ENCODE measurements around the gene PRKCQ. TPM values are rescaled to one million over a fixed set of nuclear protein-coding genes. Genes with fewer than 3 reads are reported as not detected.
A peak's percentile ranks its signal among the peaks of the same experiment; 100 is the strongest.

The PRKCQ gene
- total and polyA plus RNA-seq, 2 of the 8 experiments (the other 6 are each of a cell fraction or from before 2014, with no cell fraction given): 9.1 to 22.6 TPM

GRCh38 chr10:6498771-6499170 lies 81.3 kb downstream of the PRKCQ start:
- H3K79me2 ChIP-seq (ENCODE audit: control insufficient read depth in 1 of 2, insufficient read depth in 2 of 2, low read length in 2 of 2): no peaks in the 10 kb centered on the region
- H3K27me3 ChIP-seq (replicated peaks in 1 of 4; ENCODE audit: control insufficient read depth in 3 of 4, extremely low read depth in 1 of 4, insufficient read depth in 3 of 4, low read length in 3 of 4): no peaks in the 10 kb centered on the region
- H2AFZ ChIP-seq (ENCODE audit: low read length): no peak overlapping the region
- no peak overlapping the region for H2BK120ac ChIP-seq (replicated peaks; ENCODE audit: low read depth, low read length)
- H4K20me1 ChIP-seq (replicated peaks in 1 of 2; ENCODE audit: control insufficient read depth in 1 of 2, insufficient read depth in 2 of 2, low read length in 2 of 2): no peaks in the 10 kb centered on the region
- H2AK5ac ChIP-seq (ENCODE audit: low read depth, low read length): no peak overlapping the region
- H2BK20ac ChIP-seq (ENCODE audit: low read length): no peak overlapping the region
- TF ChIP-seq JUND (IDR thresholded peaks at IDR 0.05; ENCODE audit: low read length) (no peak), KDM4A (IDR thresholded peaks at IDR 0.05; ENCODE audit: low read depth, low read length, severe bottlenecking) (no peak)
- no peak overlapping the region for H3K23ac ChIP-seq (ENCODE audit: insufficient read length)
- no peaks in the 10 kb centered on the region for H3K9me3 ChIP-seq (ENCODE audit: insufficient read depth in 2 of 2, low read depth in 1 of 2, low read length in 1 of 2)
- H3K18ac ChIP-seq (ENCODE audit: extremely low read depth, low read length): no peak overlapping the region
- FAIRE-seq (no peak), DNase-seq (ENCODE audit: low read depth in 1 of 2, low spot score in 2 of 2) (peak in 1 of 2 experiments; percentile 6)
- ChIA-PET CTCF (ENCODE audit: partially characterized antibody) (interaction anchor here (0.9 to 1.8 kb wide), 3 partner anchors 15 to 19 kb away, joined by 3 to 4 read pairs (median 3); no protein-coding TSS in a partner anchor), POLR2A (ENCODE audit: partially characterized antibody) (no interaction called here)
- no peak overlapping the region for H4K91ac ChIP-seq (replicated peaks; ENCODE audit: insufficient read length, low read length)
- H3K36me3 ChIP-seq (ENCODE audit: control insufficient read depth in 2 of 4, insufficient read depth in 4 of 4, low read length in 3 of 4): peaks cover 0 to 4% (median 2%) of the 10 kb centered on the region in 4 experiments; a peak in 3 of 8 replicates
- no peak overlapping the region for H3K14ac ChIP-seq (ENCODE audit: insufficient read length)
- H3K4me3 ChIP-seq (ENCODE audit: extremely low read depth in 1 of 4, insufficient read depth in 2 of 4, low read depth in 3 of 4, low read length in 4 of 4): no peak overlapping the region
- no peaks in the 10 kb centered on the region for H3K79me1 ChIP-seq (ENCODE audit: low read depth, low read length)
- no peak overlapping the region for H3K9ac ChIP-seq (replicated peaks in 1 of 4; ENCODE audit: extremely low read depth in 1 of 4, low read depth in 3 of 4, low read length in 3 of 4)
- no peak overlapping the region for H3K4ac ChIP-seq (replicated peaks; ENCODE audit: insufficient read length, low read depth, low read length)
- WGBS, 2 experiments (ENCODE audit: extremely low coverage in 1 of 2, insufficient coverage in 1 of 2, insufficient read length in 1 of 2, insufficient replicate concordance in 2 of 2, low coverage in 1 of 2, low lambda C conversion rate in 2 of 2, missing lambda C conversion rate in 1 of 2): 97% methylated on average over 2 of the region's 2 CpGs; no CpG with 5 or more reads in 1 of the 2 experiments
- H3K4me1 ChIP-seq (replicated peaks in 1 of 4; ENCODE audit: control insufficient read depth in 3 of 4, insufficient read depth in 4 of 4, low read length in 3 of 4): no peaks in the 10 kb centered on the region
- H2BK5ac ChIP-seq (ENCODE audit: low read depth, low read length): no peak overlapping the region
- no peak overlapping the region for H3K4me2 ChIP-seq (ENCODE audit: insufficient read depth in 1 of 2, low read depth in 2 of 2, low read length in 2 of 2)
- H3K56ac ChIP-seq (replicated peaks; ENCODE audit: insufficient read length, low read depth, low read length): no peak overlapping the region
- no peak overlapping the region for H4K5ac ChIP-seq (ENCODE audit: insufficient read length, low read depth, low read length)
- H4K8ac ChIP-seq (ENCODE audit: extremely low read depth, insufficient read depth, low read length): no peak overlapping the region
- H2BK12ac ChIP-seq (ENCODE audit: low read depth, low read length): no peak overlapping the region
- no peak overlapping the region for H2BK15ac ChIP-seq (ENCODE audit: low read length)
- no peak overlapping the region for H3K27ac ChIP-seq (ENCODE audit: low read depth, low read length)
- H3K23me2 ChIP-seq (ENCODE audit: low read depth, low read length): no peaks in the 10 kb centered on the region
